ENCODE measurements around the gene WDR13. TPM values are rescaled to one million over a fixed set of nuclear protein-coding genes. Genes with fewer than 3 reads are reported as not detected.

WDR13 gene
- polyA plus RNA-seq, 1 donor (not counting 4 experiments of a cell fraction or from before 2014, with no cell fraction given): 32.8 TPM

GRCh38 chrX:48592971-48593370, 4.3 kb upstream of the WDR13 start:
- no peak for TF ChIP-seq EZH2 (IDR thresholded peaks at IDR 0.05; ENCODE audit: low read length)
- no peak for TF ChIP-seq CTCF (optimal IDR thresholded peaks at IDR 0.05 in 1 of 3, IDR thresholded peaks at IDR 0.05 in 1 of 3, conservative IDR thresholded peaks at IDR 0.05 in 1 of 3; ENCODE audit: extremely low read depth in 1 of 3, insufficient read depth in 2 of 3, low read length in 3 of 3)
- Histone ChIP-seq H3K27me3 (ENCODE audit: control insufficient read depth, extremely low read depth, insufficient read depth, low read length) (no peaks in the 10 kb centered on the region), H3K9me1 (ENCODE audit: control insufficient read depth, extremely low read depth, insufficient read depth, low read length) (no peaks in the 10 kb centered on the region), H3K4me2 (ENCODE audit: control insufficient read depth, extremely low read depth, insufficient read depth, low read depth, low read length) (no peak overlapping the region), H2AFZ (ENCODE audit: control insufficient read depth, low read length) (no peak overlapping the region), H3K27ac (ENCODE audit: control insufficient read depth, insufficient read depth, low read length) (no peak overlapping the region), H3K4me3 (ENCODE audit: control insufficient read depth in 2 of 3, extremely low read depth in 1 of 3, insufficient read depth in 2 of 3, low read depth in 1 of 3, low read length in 3 of 3) (no peak overlapping the region), H3K79me2 (ENCODE audit: control insufficient read depth, insufficient read depth, low read length) (no peaks in the 10 kb centered on the region), H3K36me3 (ENCODE audit: control insufficient read depth in 2 of 2, extremely low read depth in 1 of 2, insufficient read depth in 2 of 2, low read length in 2 of 2) (no peaks in the 10 kb centered on the region), H3K9me3 (ENCODE audit: control insufficient read depth, low read depth, low read length) (no peaks in the 10 kb centered on the region), H3K9ac (ENCODE audit: control insufficient read depth, extremely low read depth, insufficient read depth, low read length) (no peak overlapping the region), H3K4me1 (ENCODE audit: control insufficient read depth, extremely low read depth, insufficient read depth, low read length) (peaks cover 22% of the 10 kb centered on the region), H4K20me1 (ENCODE audit: control insufficient read depth, extremely low read depth, insufficient read depth, low read length) (no peaks in the 10 kb centered on the region)
- dilution Hi-C loops (cut with MboI; ENCODE audit: extremely low pct_ligation_motif_present, low sequenced_read_pairs): no loop called here
- DNase-seq (ENCODE audit: low read depth, low spot score) (no peak), FAIRE-seq (no peak)

- Histone ChIP-seq H3K4me1 (ENCODE audit: control insufficient read depth, extremely low read depth, insufficient read depth, low read length) (peaks cover 18% of the 10 kb centered on the region), H3K9me3 (ENCODE audit: control insufficient read depth, low read depth, low read length) (no peaks in the 10 kb centered on the region), H3K9ac (ENCODE audit: control insufficient read depth, extremely low read depth, insufficient read depth, low read length) (no peak overlapping the region), H3K4me3 (ENCODE audit: control insufficient read depth in 2 of 3, extremely low read depth in 1 of 3, insufficient read depth in 2 of 3, low read depth in 1 of 3, low read length in 3 of 3) (no peak overlapping the region), H3K27ac (ENCODE audit: control insufficient read depth, insufficient read depth, low read length) (no peak overlapping the region), H2AFZ (ENCODE audit: control insufficient read depth, low read length) (no peak overlapping the region), H4K20me1 (ENCODE audit: control insufficient read depth, extremely low read depth, insufficient read depth, low read length) (no peaks in the 10 kb centered on the region), H3K27me3 (ENCODE audit: control insufficient read depth, extremely low read depth, insufficient read depth, low read length) (no peaks in the 10 kb centered on the region), H3K4me2 (ENCODE audit: control insufficient read depth, extremely low read depth, insufficient read depth, low read depth, low read length) (no peak overlapping the region), H3K79me2 (ENCODE audit: control insufficient read depth, insufficient read depth, low read length) (peaks cover 8% of the 10 kb centered on the region), H3K9me1 (ENCODE audit: control insufficient read depth, extremely low read depth, insufficient read depth, low read length) (no peaks in the 10 kb centered on the region), H3K36me3 (ENCODE audit: control insufficient read depth in 2 of 2, extremely low read depth in 1 of 2, insufficient read depth in 2 of 2, low read length in 2 of 2) (peaks cover 4 to 7% of the 10 kb centered on the region in 2 experiments)
- dilution Hi-C loops (cut with MboI; ENCODE audit: extremely low pct_ligation_motif_present, low sequenced_read_pairs): no loop called here
- TF ChIP-seq EZH2 (IDR thresholded peaks at IDR 0.05; ENCODE audit: low read length) (no peak), CTCF (optimal IDR thresholded peaks at IDR 0.05 in 1 of 3, IDR thresholded peaks at IDR 0.05 in 1 of 3, conservative IDR thresholded peaks at IDR 0.05 in 1 of 3; ENCODE audit: extremely low read depth in 1 of 3, insufficient read depth in 2 of 3, low read length in 3 of 3) (no peak)
- FAIRE-seq (no peak), DNase-seq (ENCODE audit: low read depth, low spot score) (no peak)
These were observed 1.4 kb upstream of the WDR13 start for GRCh38 chrX:48595929-48596328.

All from keratinocyte (primary cell).